ENCODE data around the gene ARIH2.
A peak's percentile ranks its signal among the peaks of the same experiment; 100 is the strongest.

The ARIH2 gene

GRCh38 chr3:49018707-49019006 is 100.0 kb downstream of the ARIH2 start:
- DNase-seq (ENCODE audit: low spot score) = no peak

GRCh38 chr3:49019941-49020329 is 101.3 kb downstream of the ARIH2 start:
- DNase-seq (ENCODE audit: low spot score) = no peak

GRCh38 chr3:49020330-49021212 is 101.9 kb downstream of the ARIH2 start:
- DNase-seq (ENCODE audit: low spot score) = no peak

- DNase-seq (ENCODE audit: low spot score) = peak; percentile 95
Measured at GRCh38 chr3:49021213-49021812, 102.7 kb downstream of the ARIH2 start.

- peak; percentile 90 for DNase-seq (ENCODE audit: low spot score)
Measured at GRCh38 chr3:49021813-49022687, 103.4 kb downstream of the ARIH2 start, which contains the start of gene NDUFAF3. NDUFAF3 (plus strand) TSS chr3:49022121; CDS start chr3:49022145, 24 bp downstream.

- no peak for DNase-seq (ENCODE audit: low spot score)
Measured at GRCh38 chr3:49022688-49023171, 104.1 kb downstream of the ARIH2 start.

GRCh38 chr3:49023775-49024174 is 105.1 kb downstream of the ARIH2 start:
- no peak for DNase-seq (ENCODE audit: low spot score)

- no peak for DNase-seq (ENCODE audit: low spot score)
Measured at GRCh38 chr3:49024449-49024848, 105.8 kb downstream of the ARIH2 start.

- DNase-seq (ENCODE audit: low spot score) = no peak
Measured at GRCh38 chr3:49025005-49025792, 106.6 kb downstream of the ARIH2 start.

DNA sequence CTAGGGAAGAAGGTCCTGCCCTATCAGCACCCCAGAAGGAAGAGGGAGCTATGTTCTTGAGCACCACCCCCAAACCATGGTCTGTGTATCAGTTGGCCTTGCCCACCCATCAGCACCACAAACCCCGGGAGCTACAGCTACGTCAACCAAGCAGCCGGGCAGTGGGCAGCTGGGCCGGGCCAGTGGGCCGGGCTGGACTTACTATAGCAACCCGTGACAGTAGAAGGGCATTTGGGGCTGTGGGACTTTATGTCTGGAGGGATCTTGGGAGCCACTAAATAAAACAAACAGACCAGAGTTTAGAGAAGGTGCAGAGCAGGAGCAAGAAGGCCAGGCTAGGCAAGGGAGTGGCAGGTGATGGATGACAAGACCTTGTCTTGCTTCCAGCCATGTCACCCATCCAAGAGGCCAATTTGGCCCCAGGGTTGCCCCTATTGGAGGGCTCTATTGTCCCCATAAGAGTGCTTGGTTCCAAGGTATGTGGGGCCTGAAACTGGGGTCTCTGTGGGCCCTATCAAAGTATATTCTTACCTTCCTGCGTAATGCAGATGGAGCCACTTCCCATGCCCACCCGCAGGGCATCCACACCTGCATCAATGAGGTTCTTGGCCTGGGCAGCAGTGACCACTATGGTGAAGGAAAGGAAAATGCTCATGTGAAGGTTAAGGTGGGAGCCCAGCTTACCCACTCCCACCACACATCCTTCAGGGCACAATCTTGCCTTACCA is 107.3 kb downstream of the ARIH2 start:
- DNase-seq (ENCODE audit: low spot score) = no peak

GRCh38 chr3:49026536-49026935 is 107.9 kb downstream of the ARIH2 start:
- DNase-seq (ENCODE audit: low spot score) = no peak

- DNase-seq (ENCODE audit: low spot score) = no peak
Measured at GRCh38 chr3:49027634-49028033, 109.0 kb downstream of the ARIH2 start.

GRCh38 chr3:49028298-49028672 is 109.6 kb downstream of the ARIH2 start:
- no peak for DNase-seq (ENCODE audit: low spot score)

DNA sequence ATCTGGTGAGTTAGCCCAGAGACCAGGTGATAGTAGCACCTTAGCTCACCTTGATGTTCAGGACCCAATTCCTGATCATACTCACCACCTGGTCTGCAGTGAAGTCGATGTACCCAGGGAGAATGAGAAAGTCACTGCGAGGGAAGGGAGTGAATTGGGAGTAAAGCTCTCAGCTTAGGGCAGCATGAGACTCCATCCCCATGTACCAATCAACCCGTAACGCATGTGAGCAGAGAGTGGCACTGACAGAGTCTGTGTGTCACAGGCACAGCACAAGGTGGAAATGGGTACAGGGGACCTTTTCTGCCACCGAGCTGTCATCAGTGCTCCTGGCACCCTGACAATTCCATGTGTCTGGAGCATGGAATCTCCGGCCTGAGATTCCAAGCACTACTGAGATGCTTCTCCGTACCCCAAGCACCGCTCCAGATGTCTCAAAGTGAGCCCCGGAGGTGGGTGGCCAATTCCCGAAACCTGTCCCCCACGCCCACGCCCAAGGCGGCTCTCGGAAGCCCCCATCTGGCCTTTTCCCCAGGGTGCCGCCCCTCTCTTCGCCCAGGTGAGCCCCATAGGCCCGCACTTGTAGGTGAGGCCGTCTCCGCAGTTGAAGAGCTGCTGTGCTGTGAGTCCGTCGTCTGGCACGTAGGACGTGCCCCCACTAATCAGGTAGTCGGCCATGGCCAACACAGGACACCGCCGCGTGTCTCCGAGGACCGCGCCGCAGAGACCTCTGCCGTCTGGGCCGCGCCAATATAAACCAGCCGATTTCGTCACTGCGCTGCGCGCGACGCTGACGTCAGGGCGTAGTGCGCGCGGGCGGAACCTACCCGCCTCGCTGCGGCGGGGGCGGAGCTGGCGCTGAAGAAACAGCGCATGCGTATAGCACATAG is 110.3 kb downstream of the ARIH2 start, which contains the start of gene IMPDH2:
TSS of gene IMPDH2 (minus strand) at position 726 of the 890 bp plus-strand sequence. CDS start at position 678, 48 bp downstream.
- DNase-seq (ENCODE audit: low spot score) = peak; percentile 88

GRCh38 chr3:49029563-49029884 is 110.9 kb downstream of the ARIH2 start:
- no peak for DNase-seq (ENCODE audit: low spot score)

DNA sequence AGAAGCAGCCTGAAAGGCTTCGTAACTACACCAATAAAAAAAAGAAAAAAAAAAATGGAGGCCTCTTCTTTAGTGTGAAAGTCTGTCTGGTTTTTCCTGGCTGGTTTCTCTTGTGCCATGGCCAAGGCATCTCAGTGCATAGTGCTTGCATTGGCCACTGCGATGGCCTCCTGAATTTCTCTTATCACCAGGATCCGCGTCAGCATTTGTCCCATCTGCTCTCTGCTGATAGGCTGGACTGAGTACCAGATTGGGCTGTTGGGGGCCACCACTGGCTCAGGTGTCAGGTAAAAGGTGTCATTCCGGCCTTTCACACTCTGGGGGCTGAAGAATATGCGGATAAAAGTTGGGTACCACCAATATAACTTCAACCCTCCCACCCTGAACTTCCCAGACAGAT is 111.7 kb downstream of the ARIH2 start:
- DNase-seq (ENCODE audit: low spot score) = no peak

GRCh38 chr3:49032646-49033304 is 114.1 kb downstream of the ARIH2 start:
- no peak for DNase-seq (ENCODE audit: low spot score)

DNA sequence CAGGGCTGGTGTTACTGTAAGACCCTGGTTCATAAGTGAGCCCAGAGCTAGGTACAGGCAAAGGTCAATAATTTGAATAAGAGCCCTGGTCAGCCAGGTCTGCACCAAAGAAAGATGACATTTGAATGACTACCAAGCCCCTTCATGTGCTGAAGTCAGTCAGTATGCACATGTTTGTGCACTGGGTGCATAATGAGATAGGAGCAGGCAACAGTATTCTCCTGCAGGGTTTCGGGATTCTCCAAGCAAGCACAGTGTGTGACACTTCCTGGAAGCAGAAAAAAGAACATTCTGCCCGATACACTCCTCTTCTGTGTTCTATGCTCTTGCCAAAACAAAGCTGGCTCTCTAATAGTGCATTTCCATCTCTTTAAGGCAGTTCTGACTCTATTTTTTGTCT is 116.0 kb downstream of the ARIH2 start:
- DNase-seq (ENCODE audit: low spot score) = no peak

DNA sequence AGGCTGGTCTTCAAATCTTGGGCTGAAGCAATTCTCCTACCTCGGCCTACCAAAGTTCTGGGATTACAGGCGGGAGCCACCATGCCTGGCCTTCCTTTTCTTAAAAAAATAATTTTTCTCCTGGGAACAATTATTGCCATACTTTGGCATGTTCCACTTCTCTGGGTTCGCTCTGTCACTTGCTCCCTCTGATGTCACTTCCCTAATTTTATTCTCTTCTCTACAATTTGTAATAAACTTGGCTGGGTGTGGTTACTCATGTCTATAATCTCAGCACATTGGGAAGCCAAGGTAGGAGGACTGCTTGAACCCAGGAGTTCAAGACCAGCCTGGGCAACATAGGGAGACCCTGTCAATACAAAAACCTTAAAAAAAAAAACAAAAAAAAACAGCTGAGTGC is 116.6 kb downstream of the ARIH2 start:
- no peak for DNase-seq (ENCODE audit: low spot score)

All from SK-N-DZ (cell line).